HFFc6 (cell line): ENCODE results near the gene HECTD1. TPM values are rescaled to one million over a fixed set of nuclear protein-coding genes. Genes with fewer than 3 reads are reported as not detected.
"Not testable (repeated sequence)": the region's sequence is repeated elsewhere in the genome, so short reads cannot be mapped to it uniquely, and the experiment has no call there.

ENCODE experiments used
- DNase-seq: peaks from one replicate; pipeline ENCODE4 v3.0.0-alpha.2; 2018
- H3K27ac Mint-ChIP-seq: 2 replicates; pipeline ENCODE4 v1.8.0; 2020; ENCODE audit warnings: mild to moderate bottlenecking, mixed read lengths
- H3K27me3 Mint-ChIP-seq: 2 replicates; pipeline ENCODE4 v1.8.0; 2021; ENCODE audit warnings: mild to moderate bottlenecking, moderate library complexity, mixed read lengths; ENCODE audit not compliant: insufficient read depth
- H3K36me3 Mint-ChIP-seq: 2 replicates; pipeline ENCODE4 v1.8.0; 2021; ENCODE audit warnings: low read depth, mixed read lengths
- H3K4me1 Mint-ChIP-seq: 2 replicates; pipeline ENCODE4 v1.8.0; 2020; ENCODE audit warnings: low read depth, mixed read lengths
- H3K4me3 Mint-ChIP-seq: 2 replicates; pipeline ENCODE4 v1.8.0; 2020; ENCODE audit warnings: mild to moderate bottlenecking, moderate library complexity, mixed read lengths
- H3K9me3 Mint-ChIP-seq: 2 replicates; pipeline ENCODE4 v1.8.0; 2020; ENCODE audit warnings: mild to moderate bottlenecking, mixed read lengths
- total RNA-seq, 6 experiments: library from RNA; stranded (reverse); fragmentation: NEBNext Ultra II Directional; extraction: Animal tissue kit (Norgen Biotek cat#: 25700); gene quantifications; 2 replicates in 1 of 6; 3 replicates in 5 of 6; pipeline ENCODE4 v1.2.3, GENCODE V29; 2021
- TF ChIP-seq, protein P1 (sequence below): fragments of 200-600 bp; sonication (generic); IDR thresholded peaks from 2 replicates; pipeline ENCODE4 v1.5.0; 2021; ENCODE audit warnings: antibody characterized with exemption, mild to moderate bottlenecking

Gene HECTD1
- total RNA-seq, 6 experiments from 2014 or later = 125 to 153 (median 145) TPM

DNA sequence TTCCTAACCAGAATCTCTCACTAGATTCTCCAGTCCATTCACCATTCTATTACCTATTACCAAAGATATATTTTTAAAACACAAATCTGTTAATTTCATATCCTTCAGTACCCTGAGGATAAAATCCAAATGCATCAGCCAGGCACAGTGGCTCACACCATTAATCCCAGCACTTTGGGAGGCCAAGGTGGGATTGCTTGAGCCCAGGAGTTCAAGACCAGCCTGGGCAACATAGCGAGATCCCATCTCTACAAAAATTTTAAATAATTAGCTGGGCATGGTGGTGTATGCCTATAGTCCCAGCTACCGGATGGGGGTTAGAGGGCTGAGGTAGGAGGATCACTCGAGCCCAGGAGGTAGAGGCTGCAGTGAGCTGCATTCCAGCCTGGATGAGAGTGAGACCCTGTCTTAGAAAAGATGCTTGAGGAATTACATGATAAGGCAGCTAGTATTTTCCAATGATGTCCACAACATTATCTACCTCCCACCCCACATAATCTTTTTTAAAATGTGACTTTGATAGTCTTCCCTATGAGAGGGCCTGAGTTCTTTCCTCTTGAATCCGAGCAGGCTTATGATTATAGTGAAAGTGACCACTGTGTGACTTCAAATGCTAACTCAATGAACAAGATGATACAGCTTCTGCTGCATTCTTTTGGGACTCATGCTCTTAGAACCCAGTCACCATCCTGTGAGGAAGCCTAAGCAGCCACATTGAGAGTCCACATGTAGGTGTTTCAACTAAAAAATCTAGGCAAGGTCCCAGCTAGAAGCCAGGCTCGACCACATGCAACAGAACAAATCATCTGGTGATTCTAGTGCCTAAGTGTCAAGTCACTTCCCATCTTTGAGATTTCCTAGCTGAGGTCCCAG is 18.0 kb downstream of the HECTD1 start:
- no peak for DNase-seq
- H3K9me3 Mint-ChIP-seq = no peaks in the 10 kb centered on the region
- peak overlapping the region; percentile 76 for H3K27ac Mint-ChIP-seq

DNA sequence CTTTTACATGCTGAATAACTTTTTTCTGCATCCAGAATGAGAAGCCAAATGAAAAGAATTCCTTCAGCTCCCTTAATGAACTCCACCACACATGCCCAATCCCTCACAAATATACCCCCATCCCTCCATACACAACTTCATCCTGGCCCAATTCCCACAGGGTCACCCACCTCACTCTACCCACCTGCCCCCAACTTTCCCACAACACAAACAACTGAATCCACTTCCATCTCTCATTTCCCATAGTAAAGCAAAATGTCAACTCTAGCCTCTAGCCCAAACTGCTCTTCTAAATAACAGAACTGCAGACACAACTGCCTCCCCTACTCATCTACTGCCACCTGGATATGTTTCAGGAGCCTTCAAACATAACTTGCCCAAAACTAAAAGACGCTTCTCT is 18.8 kb downstream of the HECTD1 start:
- no peak overlapping the region for H3K4me3 Mint-ChIP-seq
- H3K36me3 Mint-ChIP-seq = peaks cover 23% of the 10 kb centered on the region

More for the DNA sequence above, 18.0 kb downstream of the HECTD1 start:
- Mint-ChIP-seq H3K4me1 (peaks cover 44% of the 10 kb centered on the region), H3K27me3 (no peaks in the 10 kb centered on the region; the same call in 1 of the 2 replicates), H3K36me3 (peaks cover 23% of the 10 kb centered on the region), H3K4me3 (no peak overlapping the region; the same call in 1 of the 2 replicates)
- TF ChIP-seq, protein P1, sequence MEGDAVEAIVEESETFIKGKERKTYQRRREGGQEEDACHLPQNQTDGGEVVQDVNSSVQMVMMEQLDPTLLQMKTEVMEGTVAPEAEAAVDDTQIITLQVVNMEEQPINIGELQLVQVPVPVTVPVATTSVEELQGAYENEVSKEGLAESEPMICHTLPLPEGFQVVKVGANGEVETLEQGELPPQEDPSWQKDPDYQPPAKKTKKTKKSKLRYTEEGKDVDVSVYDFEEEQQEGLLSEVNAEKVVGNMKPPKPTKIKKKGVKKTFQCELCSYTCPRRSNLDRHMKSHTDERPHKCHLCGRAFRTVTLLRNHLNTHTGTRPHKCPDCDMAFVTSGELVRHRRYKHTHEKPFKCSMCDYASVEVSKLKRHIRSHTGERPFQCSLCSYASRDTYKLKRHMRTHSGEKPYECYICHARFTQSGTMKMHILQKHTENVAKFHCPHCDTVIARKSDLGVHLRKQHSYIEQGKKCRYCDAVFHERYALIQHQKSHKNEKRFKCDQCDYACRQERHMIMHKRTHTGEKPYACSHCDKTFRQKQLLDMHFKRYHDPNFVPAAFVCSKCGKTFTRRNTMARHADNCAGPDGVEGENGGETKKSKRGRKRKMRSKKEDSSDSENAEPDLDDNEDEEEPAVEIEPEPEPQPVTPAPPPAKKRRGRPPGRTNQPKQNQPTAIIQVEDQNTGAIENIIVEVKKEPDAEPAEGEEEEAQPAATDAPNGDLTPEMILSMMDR = no peak

GRCh38 chr14:31182016-31182415 is 25.6 kb downstream of the HECTD1 start:
- not testable (repeated sequence) for H3K9me3 Mint-ChIP-seq, DNase-seq, H3K4me3 Mint-ChIP-seq, H3K4me1 Mint-ChIP-seq, H3K27me3 Mint-ChIP-seq, H3K27ac Mint-ChIP-seq
- H3K36me3 Mint-ChIP-seq = peaks cover 17% of the 10 kb centered on the region

More for the DNA sequence above, 18.8 kb downstream of the HECTD1 start:
- H3K4me1 Mint-ChIP-seq = peaks cover 36% of the 10 kb centered on the region
- no peak for DNase-seq
- H3K9me3 Mint-ChIP-seq = no peaks in the 10 kb centered on the region
- H3K27ac Mint-ChIP-seq = peak overlapping the region; percentile 25; the same call in 1 of the 2 replicates
- TF ChIP-seq, protein P1 = no peak
- H3K27me3 Mint-ChIP-seq = no peaks in the 10 kb centered on the region; the same call in 1 of the 2 replicates

DNA sequence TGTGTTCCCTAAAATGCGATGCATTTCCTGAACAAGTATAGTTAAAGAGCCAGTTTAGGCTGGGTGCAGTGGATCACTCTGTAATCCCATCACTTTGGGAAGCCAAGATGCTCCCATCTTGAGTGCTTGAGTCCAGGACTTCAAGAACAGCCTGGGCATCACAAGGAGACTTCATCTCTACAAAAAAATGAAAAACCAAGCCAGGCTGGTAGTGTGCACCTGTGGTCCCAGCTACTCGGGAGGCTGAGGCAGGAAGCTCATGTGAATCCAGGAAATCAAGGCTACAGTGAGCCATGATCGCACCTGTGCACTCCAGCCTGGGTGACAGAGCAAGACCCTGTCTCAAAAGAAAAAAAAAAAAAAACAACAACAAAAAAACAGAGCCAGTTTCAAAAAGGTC is 26.3 kb downstream of the HECTD1 start:
- DNase-seq = no peak
- no peaks in the 10 kb centered on the region; the same call in 1 of the 2 replicates for H3K27me3 Mint-ChIP-seq
- no peak overlapping the region for H3K4me3 Mint-ChIP-seq
- TF ChIP-seq, protein P1 = no peak
- no peak overlapping the region for H3K27ac Mint-ChIP-seq
- H3K36me3 Mint-ChIP-seq = peaks cover 16% of the 10 kb centered on the region
- no peaks in the 10 kb centered on the region for H3K9me3 Mint-ChIP-seq
- H3K4me1 Mint-ChIP-seq = peaks cover 6% of the 10 kb centered on the region

- Mint-ChIP-seq H3K4me1 (no peaks in the 10 kb centered on the region), H3K4me3 (no peak overlapping the region), H3K9me3 (no peaks in the 10 kb centered on the region), H3K27me3 (no peaks in the 10 kb centered on the region; the same call in 1 of the 2 replicates), H3K27ac (no peak overlapping the region), H3K36me3 (peaks cover 8% of the 10 kb centered on the region; the same call in 1 of the 2 replicates)
- TF ChIP-seq, protein P1 = no peak
- no peak for DNase-seq
These were observed 27.1 kb downstream of the HECTD1 start for GRCh38 chr14:31180299-31181051.
